SK-N-SH (cell line): ENCODE data around the gene PPAN. TPM values are rescaled to one million over a fixed set of nuclear protein-coding genes. Genes with fewer than 3 reads are reported as not detected.

Experiments used
- CTCF ChIA-PET: fragments of 300-600, 350-600 bp; formaldehyde crosslinking; extraction: SDS; loops from one replicate; lab custom pipeline; 2021; lab: Yijun Ruan, JAX
- POLR2A ChIA-PET: fragments of 350-600 bp; sonication (Branson Sonifier 250); formaldehyde crosslinking; extraction: SDS; loops from one replicate; lab custom pipeline; 2020; ENCODE audit warnings: antibody characterized with exemption, inconsistent platforms; lab: Yijun Ruan, JAX
- DNase-seq: peaks from one replicate; pipeline ENCODE4 v3.0.0; 2012
- H2AFZ ChIP-seq: fragments of 200-600 bp; sonication (generic); 2 replicates; pipeline ENCODE4 v1.8.1; 2016; ENCODE audit warnings: antibody characterized with exemption, mild to moderate bottlenecking, low read depth
- H3F3A ChIP-seq: fragments of 200-600 bp; sonication (generic); replicated peaks from 2 replicates; pipeline ENCODE3; 2016; ENCODE audit warnings: antibody characterized with exemption, mild to moderate bottlenecking; ENCODE audit not compliant: insufficient read depth
- H3K27ac ChIP-seq, 2 experiments: fragments of 200-500 bp in 1 of 2; fragments of 200-600 bp in 1 of 2; sonication (Bioruptor generic) in 1 of 2; sonication (generic), shearing (Covaris generic) in 1 of 2; 2 replicates each; pipeline versions ENCODE4 v1.5.1 to v1.6.1; 2014 to 2016; ENCODE audit warnings: low read depth in 2 of 2, inconsistent platforms in 1 of 2, low read length in 1 of 2, mild to moderate bottlenecking in 1 of 2, mixed read lengths in 1 of 2
- H3K27me3 ChIP-seq: fragments of 200-600 bp; sonication (generic), shearing (Covaris generic); 2 replicates; pipeline ENCODE4 v1.6.1; 2016; ENCODE audit warnings: mixed run types; ENCODE audit not compliant: insufficient read depth
- H3K36me3 ChIP-seq, 2 experiments: fragments of 200-500 bp in 1 of 2; fragments of 200-600 bp in 1 of 2; sonication (Bioruptor generic) in 1 of 2; sonication (generic) in 1 of 2; replicated peaks in 1 of 2; 2 replicates each; pipeline versions ENCODE3 to v1.5.1; 2014 to 2016; ENCODE audit warnings: low read length in 1 of 2, mild to moderate bottlenecking in 1 of 2; ENCODE audit not compliant: insufficient read depth in 2 of 2, control insufficient read depth in 1 of 2
- H3K4me1 ChIP-seq, 2 experiments: fragments of 200-500 bp in 1 of 2; fragments of 200-600 bp in 1 of 2; sonication (Bioruptor generic) in 1 of 2; sonication (generic), shearing (Covaris generic) in 1 of 2; 2 replicates each; pipeline versions ENCODE4 v1.5.1 to v1.6.1; 2014 to 2016; ENCODE audit warnings: low read depth in 1 of 2, low read length in 1 of 2, mixed run types in 1 of 2; ENCODE audit not compliant: insufficient read depth in 2 of 2, control insufficient read depth in 1 of 2
- H3K4me2 ChIP-seq: fragments of 200-600 bp; sonication (generic), shearing (Covaris generic); 2 replicates; pipeline ENCODE4 v1.6.1; 2017; ENCODE audit warnings: mixed run types
- H3K4me3 ChIP-seq, 2 experiments: fragments of 200-500 bp in 1 of 2; fragments of 200-600 bp in 1 of 2; sonication (Bioruptor generic) in 1 of 2; sonication (generic), shearing (Covaris generic) in 1 of 2; 2 replicates each; pipeline versions ENCODE4 v1.5.1 to v1.8.1; 2014 to 2016; ENCODE audit warnings: low read depth in 2 of 2, inconsistent platforms in 1 of 2, low read length in 1 of 2, mild to moderate bottlenecking in 1 of 2, mixed read lengths in 1 of 2, moderate library complexity in 1 of 2
- H3K79me2 ChIP-seq: fragments of 200-600 bp; sonication (generic); 2 replicates; pipeline ENCODE4 v1.8.1; 2017; ENCODE audit warnings: mild to moderate bottlenecking; ENCODE audit not compliant: insufficient read depth
- H3K9ac ChIP-seq: fragments of 200-600 bp; sonication (generic); 2 replicates; pipeline ENCODE4 v1.6.1; 2017; ENCODE audit warnings: mixed run types
- H3K9me2 ChIP-seq: fragments of 200-600 bp; sonication (generic); 2 replicates; pipeline ENCODE4 v1.6.1; 2017; ENCODE audit warnings: mixed run types
- H3K9me3 ChIP-seq: fragments of 200-600 bp; sonication (generic); 2 replicates; pipeline ENCODE4 v1.6.1; 2017; ENCODE audit warnings: mixed run types, mild to moderate bottlenecking, moderate library complexity
- H4K20me1 ChIP-seq: fragments of 200-600 bp; sonication (generic); 2 replicates; pipeline ENCODE4 v1.6.1; 2017; ENCODE audit warnings: mild to moderate bottlenecking, mixed run types; ENCODE audit not compliant: insufficient read depth
- CHD2 ChIP-seq: fragments of 150-350 bp; IDR thresholded peaks from 2 replicates; pipeline ENCODE4 v1.6.1; 2018; ENCODE audit warnings: low read length; ENCODE audit not compliant: partially characterized antibody
- ELF1 ChIP-seq: IDR thresholded peaks from 2 replicates; pipeline ENCODE4 v1.4.0; 2012
- EP300 ChIP-seq, 2 experiments: IDR thresholded peaks; 2 replicates each; pipeline versions ENCODE4 v1.4.0 to v1.6.1; 2012; ENCODE audit warnings: borderline replicate concordance in 1 of 2, low read depth in 1 of 2, low read length in 1 of 2
- FOSL2 ChIP-seq: IDR thresholded peaks from 2 replicates; pipeline ENCODE4 v1.4.0; 2012; ENCODE audit warnings: low read depth, mild to moderate bottlenecking, moderate library complexity, borderline replicate concordance
- FOXM1 ChIP-seq: IDR thresholded peaks from 2 replicates; pipeline ENCODE4 v1.4.0; 2012; ENCODE audit warnings: low read depth, mild to moderate bottlenecking
- GATA2 ChIP-seq: sonication (generic); formaldehyde crosslinking; IDR thresholded peaks from 2 replicates; pipeline ENCODE4 v1.5.0; 2020; ENCODE audit warnings: mild to moderate bottlenecking, missing genetic modification reagents
- NFIC ChIP-seq: IDR thresholded peaks from 2 replicates; pipeline ENCODE4 v1.4.0; 2012; ENCODE audit warnings: borderline replicate concordance
- NRF1 ChIP-seq: IDR thresholded peaks from 2 replicates; pipeline ENCODE4 v1.6.1; 2012; ENCODE audit warnings: low read depth, mild to moderate bottlenecking, low read length
- RXRA ChIP-seq: IDR thresholded peaks from 2 replicates; pipeline ENCODE4 v1.4.0; 2012; ENCODE audit warnings: low read depth, mild to moderate bottlenecking, borderline replicate concordance
- SIN3A ChIP-seq: IDR thresholded peaks from 2 replicates; pipeline ENCODE4 v1.6.1; 2012; ENCODE audit warnings: low read depth, mild to moderate bottlenecking, low read length, moderate library complexity, borderline replicate concordance
- SMC3 ChIP-seq: IDR thresholded peaks from 2 replicates; pipeline ENCODE4 v1.6.1; 2012; ENCODE audit warnings: low read depth, low read length, improper control_type of control experiment
- TAF1 ChIP-seq: IDR thresholded peaks from 2 replicates; pipeline ENCODE4 v1.6.1; 2012; ENCODE audit warnings: low read depth, mild to moderate bottlenecking, low read length, moderate library complexity, borderline replicate concordance
- TCF12 ChIP-seq: IDR thresholded peaks from 2 replicates; pipeline ENCODE4 v1.4.0; 2012
- USF2 ChIP-seq: fragments of 150-350 bp; IDR thresholded peaks from 2 replicates; pipeline ENCODE4 v1.6.1; 2017; ENCODE audit warnings: antibody characterized with exemption, low read length, low read depth, borderline replicate concordance
- YY1 ChIP-seq: IDR thresholded peaks from 2 replicates; pipeline ENCODE4 v1.4.0; 2012; ENCODE audit warnings: low read depth, mild to moderate bottlenecking
- ZBTB33 ChIP-seq: IDR thresholded peaks from 2 replicates; pipeline ENCODE4 v1.4.0; 2012; ENCODE audit warnings: low read depth, borderline replicate concordance
- WGBS: methylation state at CpG from one replicate; pipeline ENCODE4 v1.1.6; 2017; ENCODE audit warnings: low lambda C conversion rate; 5-methylcytosine and 5-hydroxymethylcytosine counted together
- polyA plus RNA-seq, 3 experiments: library from polyadenylated mRNA; depleted of rRNA; stranded (reverse); fragments of >200 nt; gene quantifications; 2 replicates each; pipeline ENCODE4 v1.2.3, GENCODE V29; 2012
- TF ChIP-seq, protein P1 (sequence below): IDR thresholded peaks from 2 replicates; pipeline ENCODE4 v1.4.0; 2012; ENCODE audit warnings: low read depth, borderline replicate concordance

PPAN gene
- polyA plus RNA-seq, 1 of the 3 experiments (the other 2 are of a cell fraction), result 75.6 TPM

DNA sequence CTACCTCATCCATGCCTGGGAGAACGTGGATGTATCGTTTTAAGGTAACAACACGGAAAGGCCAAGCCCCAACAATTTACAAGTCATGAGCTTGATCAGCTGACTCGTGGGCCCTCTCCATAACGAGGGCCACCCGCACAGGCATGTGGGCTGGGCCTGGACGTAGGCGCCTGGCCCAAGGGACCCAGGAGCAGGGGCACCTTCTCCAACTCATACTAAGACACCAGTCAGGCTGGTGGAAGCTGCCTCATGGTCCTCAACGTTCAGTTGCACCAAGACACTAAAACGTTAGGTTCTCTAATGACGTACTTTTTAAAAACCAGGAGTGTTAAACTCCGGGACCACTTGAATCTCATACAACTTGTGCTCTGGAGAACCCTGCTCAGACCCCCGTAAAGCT lies 35.3 kb downstream of the PPAN start:
- 98% methylated on average over 13 of the region's 13 CpGs for WGBS
- CTCF ChIA-PET, result interaction anchor here (0.6 kb wide), 1 partner anchor 24 kb away, joined by 3 read pairs; no protein-coding TSS in a partner anchor

More for the DNA sequence above, 35.3 kb downstream of the PPAN start:
- H3K9ac ChIP-seq, result no peak overlapping the region
- TF ChIP-seq CHD2 (no peak), ZBTB33 (no peak), YY1 (no peak), ELF1 (no peak), SIN3A (no peak), FOSL2 (no peak), USF2 (no peak), SMC3 (no peak), TAF1 (no peak), NFIC (no peak), NRF1 (no peak), GATA2 (CRISPR knock-in tag) (no peak), TCF12 (no peak), EP300 (IDR thresholded peaks at IDR 0.05; ENCODE audit: borderline replicate concordance in 1 of 2, low read depth in 1 of 2, low read length in 1 of 2) (no peak), RXRA (no peak), FOXM1 (no peak)
- TF ChIP-seq, protein P1, sequence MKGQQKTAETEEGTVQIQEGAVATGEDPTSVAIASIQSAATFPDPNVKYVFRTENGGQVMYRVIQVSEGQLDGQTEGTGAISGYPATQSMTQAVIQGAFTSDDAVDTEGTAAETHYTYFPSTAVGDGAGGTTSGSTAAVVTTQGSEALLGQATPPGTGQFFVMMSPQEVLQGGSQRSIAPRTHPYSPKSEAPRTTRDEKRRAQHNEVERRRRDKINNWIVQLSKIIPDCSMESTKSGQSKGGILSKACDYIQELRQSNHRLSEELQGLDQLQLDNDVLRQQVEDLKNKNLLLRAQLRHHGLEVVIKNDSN, result no peak
- H3K79me2 ChIP-seq, result no peaks in the 10 kb centered on the region
- H3K9me2 ChIP-seq, result no peaks in the 10 kb centered on the region
- peaks cover 31 to 87% of the 10 kb centered on the region in 2 experiments for H3K36me3 ChIP-seq
- H3K4me2 ChIP-seq, result no peak overlapping the region
- peak overlapping the region in 1 of 2 experiments; percentile 45; a peak in 2 of 4 replicates for H3K27ac ChIP-seq
- no peaks in the 10 kb centered on the region for H4K20me1 ChIP-seq
- no peaks in the 10 kb centered on the region for H3K27me3 ChIP-seq
- H3K4me3 ChIP-seq, result no peak overlapping the region
- no peak for DNase-seq
- no peaks in the 10 kb centered on the region for H3K9me3 ChIP-seq
- POLR2A ChIA-PET, result no interaction called here
- no peak overlapping the region for H2AFZ ChIP-seq
- no peaks in the 10 kb centered on the region for H3F3A ChIP-seq
- peaks cover 0 to 38% of the 10 kb centered on the region in 2 experiments; a peak in 1 of 4 replicates for H3K4me1 ChIP-seq
